Stimulated activated naive B cell treated with anti-CD40 and anti-IgM and Interleukin-4, amounts not matched to agents 10 μg/mL and 1 μg/mL and 100 μg/mL, for 72 hours (primary cell): ENCODE data around the gene ENAM.
"Not testable (repeated sequence)": the region's sequence is repeated elsewhere in the genome, so short reads cannot be mapped to it uniquely, and the experiment has no call there.

ENCODE experiments used
- ATAC-seq, 2 donors: fragments of 150-1000 bp; cut with Tn5 transposase; replicated peaks; 2 replicates each; pipeline ENCODE4 v1.10.0; 2021; ENCODE audit warnings: moderate library complexity in 1 of 2
- DNase-seq: peaks from one replicate; pipeline ENCODE4 v3.0.0; 2021
- H3K27ac Mint-ChIP-seq: one replicate; pipeline ENCODE4 v1.8.0; 2022; ENCODE audit warnings: mild to moderate bottlenecking, mixed read lengths
- H3K27me3 Mint-ChIP-seq, 2 donors: one replicate each; pipeline ENCODE4 v1.8.0; 2022; ENCODE audit warnings: mixed read lengths in 2 of 2
- H3K36me3 Mint-ChIP-seq, 2 donors: one replicate each; pipeline ENCODE4 v1.8.0; 2022; ENCODE audit warnings: mixed read lengths in 2 of 2, mild to moderate bottlenecking in 1 of 2
- H3K4me1 Mint-ChIP-seq, 2 donors: one replicate each; pipeline ENCODE4 v1.8.0; 2022; ENCODE audit warnings: mixed read lengths in 2 of 2, mild to moderate bottlenecking in 1 of 2
- H3K4me3 Mint-ChIP-seq, 2 donors: one replicate each; pipeline ENCODE4 v1.8.0; 2022; ENCODE audit warnings: mild to moderate bottlenecking in 2 of 2, mixed read lengths in 2 of 2, moderate library complexity in 1 of 2
- H3K9me3 Mint-ChIP-seq, 2 donors: one replicate each; pipeline ENCODE4 v1.8.0; 2022; ENCODE audit warnings: mixed read lengths in 2 of 2, mild to moderate bottlenecking in 1 of 2

ENAM gene

GRCh38 chr4:70676554-70677090 lies 48.1 kb downstream of the ENAM start:
- Mint-ChIP-seq H3K36me3 (no peaks in the 10 kb centered on the region), H3K4me1 (peaks cover 33 to 72% of the 10 kb centered on the region in 2 donors), H3K27me3 (no peaks in the 10 kb centered on the region), H3K27ac (no peak overlapping the region), H3K9me3 (no peaks in the 10 kb centered on the region), H3K4me3 (no peak overlapping the region)
- DNase-seq (no peak), ATAC-seq (no peak)

GRCh38 chr4:70678383-70678999 lies 49.9 kb downstream of the ENAM start:
- Mint-ChIP-seq H3K27ac (peak overlapping the region; percentile 84), H3K36me3 (no peaks in the 10 kb centered on the region), H3K27me3 (no peaks in the 10 kb centered on the region), H3K9me3 (no peaks in the 10 kb centered on the region), H3K4me3 (peak overlapping the region; percentile 3 to 20), H3K4me1 (peaks cover 33 to 64% of the 10 kb centered on the region in 2 donors)
- ATAC-seq (peak; percentile 79 to 81), DNase-seq (peak; percentile 4)

GRCh38 chr4:70680934-70681333 lies 52.4 kb downstream of the ENAM start:
- no peaks in the 10 kb centered on the region for H3K36me3 Mint-ChIP-seq
- peak overlapping the region; percentile 87 for H3K27ac Mint-ChIP-seq
- no peaks in the 10 kb centered on the region for H3K27me3 Mint-ChIP-seq
- H3K4me1 Mint-ChIP-seq = peaks cover 28 to 53% of the 10 kb centered on the region in 2 donors
- H3K9me3 Mint-ChIP-seq = no peaks in the 10 kb centered on the region
- H3K4me3 Mint-ChIP-seq = peak overlapping the region in 1 of 2 donors; percentile 57
- DNase-seq (no peak), ATAC-seq (no peak)

GRCh38 chr4:70681704-70682103 lies 53.2 kb downstream of the ENAM start:
- no peak overlapping the region for H3K27ac Mint-ChIP-seq

GRCh38 chr4:70682142-70682541 lies 53.6 kb downstream of the ENAM start:
- not testable (repeated sequence) for H3K27me3 Mint-ChIP-seq, H3K4me3 Mint-ChIP-seq

More at GRCh38 chr4:70681704-70682103, 53.2 kb downstream of the ENAM start:
- no peak for ATAC-seq
- Mint-ChIP-seq H3K27me3 (no peaks in the 10 kb centered on the region), H3K9me3 (no peaks in the 10 kb centered on the region), H3K4me1 (peaks cover 22 to 45% of the 10 kb centered on the region in 2 donors), H3K36me3 (no peaks in the 10 kb centered on the region), H3K4me3 (no peak overlapping the region)
- no peak for DNase-seq

GRCh38 chr4:70687392-70687791 lies 58.8 kb downstream of the ENAM start:
- H3K27ac Mint-ChIP-seq = peak overlapping the region; percentile 100
- H3K4me1 Mint-ChIP-seq = peaks cover 20 to 39% of the 10 kb centered on the region in 2 donors
- H3K27me3 Mint-ChIP-seq = no peaks in the 10 kb centered on the region
- DNase-seq (peak; percentile 19), ATAC-seq (peak in 1 of 2 donors; percentile 4)
- no peaks in the 10 kb centered on the region for H3K9me3 Mint-ChIP-seq
- peak overlapping the region; percentile 97 to 98 for H3K4me3 Mint-ChIP-seq
- peaks cover 19 to 30% of the 10 kb centered on the region in 2 donors for H3K36me3 Mint-ChIP-seq

More at GRCh38 chr4:70682142-70682541, 53.6 kb downstream of the ENAM start:
- not testable (repeated sequence) for H3K36me3 Mint-ChIP-seq, H3K9me3 Mint-ChIP-seq, DNase-seq, H3K27ac Mint-ChIP-seq, ATAC-seq
- H3K4me1 Mint-ChIP-seq = peaks cover 19 to 40% of the 10 kb centered on the region in 2 donors

GRCh38 chr4:70687821-70688794 lies 59.6 kb downstream of the ENAM start, which contains the start of gene UTP3:
Gene UTP3 (plus strand): TSS chr4:70688532. CDS start chr4:70688678, 146 bp downstream.
- H3K4me1 Mint-ChIP-seq = peaks cover 20 to 39% of the 10 kb centered on the region in 2 donors
- peaks cover 19 to 30% of the 10 kb centered on the region in 2 donors for H3K36me3 Mint-ChIP-seq
- no peaks in the 10 kb centered on the region for H3K9me3 Mint-ChIP-seq
- H3K4me3 Mint-ChIP-seq = peak within 1 kb of the TSS; percentile 97 to 98
- peak; percentile 96 for DNase-seq
- H3K27me3 Mint-ChIP-seq = no peaks in the 10 kb centered on the region
- ATAC-seq = peak; percentile 93
- H3K27ac Mint-ChIP-seq = peak within 1 kb of the TSS; percentile 100

GRCh38 chr4:70688795-70689231 lies 60.3 kb downstream of the ENAM start:
- no peaks in the 10 kb centered on the region for H3K27me3 Mint-ChIP-seq
- H3K4me1 Mint-ChIP-seq = peaks cover 20 to 39% of the 10 kb centered on the region in 2 donors
- H3K4me3 Mint-ChIP-seq = peak overlapping the region; percentile 97 to 98
- peaks cover 20 to 30% of the 10 kb centered on the region in 2 donors for H3K36me3 Mint-ChIP-seq
- no peaks in the 10 kb centered on the region for H3K9me3 Mint-ChIP-seq
- no peak for DNase-seq
- H3K27ac Mint-ChIP-seq = peak overlapping the region; percentile 100
- ATAC-seq = peak in 1 of 2 donors; percentile 5

GRCh38 chr4:70691661-70692060 lies 63.1 kb downstream of the ENAM start:
- H3K27ac Mint-ChIP-seq = peak overlapping the region; percentile 51

GRCh38 chr4:70694633-70695032 lies 66.1 kb downstream of the ENAM start:
- not testable (repeated sequence) for H3K27me3 Mint-ChIP-seq, H3K4me3 Mint-ChIP-seq, H3K27ac Mint-ChIP-seq, H3K9me3 Mint-ChIP-seq, ATAC-seq, DNase-seq
- H3K36me3 Mint-ChIP-seq = peaks cover 14 to 17% of the 10 kb centered on the region in 2 donors
- peaks cover 9 to 17% of the 10 kb centered on the region in 2 donors for H3K4me1 Mint-ChIP-seq

More at GRCh38 chr4:70691661-70692060, 63.1 kb downstream of the ENAM start:
- H3K27me3 Mint-ChIP-seq = no peaks in the 10 kb centered on the region
- ATAC-seq (no peak), DNase-seq (no peak)
- peaks cover 21 to 30% of the 10 kb centered on the region in 2 donors for H3K36me3 Mint-ChIP-seq
- no peaks in the 10 kb centered on the region for H3K9me3 Mint-ChIP-seq
- peak overlapping the region; percentile 23 to 43 for H3K4me3 Mint-ChIP-seq
- H3K4me1 Mint-ChIP-seq = peaks cover 20 to 39% of the 10 kb centered on the region in 2 donors
